ENCODE results near the gene GPR84.

DNA sequence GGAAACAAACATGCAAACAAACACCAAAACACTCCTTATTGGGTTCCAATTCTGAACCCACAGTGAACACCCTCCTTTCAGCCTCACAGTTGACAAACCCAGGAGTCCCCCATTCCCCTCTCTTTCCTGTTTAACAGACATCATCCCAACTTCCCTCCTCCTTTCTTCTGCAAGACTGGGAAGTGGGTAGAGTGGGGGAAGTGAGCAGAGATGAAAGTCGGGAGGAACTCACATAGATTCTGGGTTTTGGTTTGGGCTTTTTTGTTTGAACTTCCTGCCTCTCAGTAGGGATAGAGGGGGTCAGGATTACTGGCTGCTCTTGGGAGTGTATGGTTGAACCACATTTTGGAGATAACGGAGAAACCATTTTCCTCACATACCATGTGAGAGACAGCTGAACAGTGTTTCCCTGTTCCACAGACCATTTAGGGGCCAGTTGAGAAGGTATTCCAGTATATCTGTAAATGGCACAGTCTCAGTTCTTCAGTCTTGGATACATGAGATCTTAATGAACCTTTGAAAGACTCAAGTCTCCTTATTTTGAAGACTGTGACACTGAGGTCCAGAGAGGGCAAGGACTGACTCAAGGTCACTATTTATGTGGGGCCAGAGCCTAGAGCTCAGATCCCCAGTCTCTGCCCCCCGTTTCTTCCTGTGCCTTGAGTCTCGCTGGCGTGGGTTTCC is 3.9 kb upstream of the GPR84 start:
- TF ChIP-seq CTCF (IDR thresholded peaks at IDR 0.05; ENCODE audit: low read depth, low read length, poor library complexity, severe bottlenecking) (no peak), EZH2phosphoT487 (IDR thresholded peaks at IDR 0.05; ENCODE audit: borderline replicate concordance, low read length) (no peak)

All from DOHH2 (cell line).